Measurements from ENCODE around the gene TMEM17.

- TF ChIP-seq EZH2 (IDR thresholded peaks at IDR 0.05; ENCODE audit: borderline replicate concordance, low read depth, low read length, severe bottlenecking), result no peak
- TF ChIP-seq, protein P1, sequence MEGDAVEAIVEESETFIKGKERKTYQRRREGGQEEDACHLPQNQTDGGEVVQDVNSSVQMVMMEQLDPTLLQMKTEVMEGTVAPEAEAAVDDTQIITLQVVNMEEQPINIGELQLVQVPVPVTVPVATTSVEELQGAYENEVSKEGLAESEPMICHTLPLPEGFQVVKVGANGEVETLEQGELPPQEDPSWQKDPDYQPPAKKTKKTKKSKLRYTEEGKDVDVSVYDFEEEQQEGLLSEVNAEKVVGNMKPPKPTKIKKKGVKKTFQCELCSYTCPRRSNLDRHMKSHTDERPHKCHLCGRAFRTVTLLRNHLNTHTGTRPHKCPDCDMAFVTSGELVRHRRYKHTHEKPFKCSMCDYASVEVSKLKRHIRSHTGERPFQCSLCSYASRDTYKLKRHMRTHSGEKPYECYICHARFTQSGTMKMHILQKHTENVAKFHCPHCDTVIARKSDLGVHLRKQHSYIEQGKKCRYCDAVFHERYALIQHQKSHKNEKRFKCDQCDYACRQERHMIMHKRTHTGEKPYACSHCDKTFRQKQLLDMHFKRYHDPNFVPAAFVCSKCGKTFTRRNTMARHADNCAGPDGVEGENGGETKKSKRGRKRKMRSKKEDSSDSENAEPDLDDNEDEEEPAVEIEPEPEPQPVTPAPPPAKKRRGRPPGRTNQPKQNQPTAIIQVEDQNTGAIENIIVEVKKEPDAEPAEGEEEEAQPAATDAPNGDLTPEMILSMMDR (IDR thresholded peaks at IDR 0.05; ENCODE audit: borderline replicate concordance, extremely low read depth, low read length, poor library complexity, severe bottlenecking), result no peak
These were observed 32.8 kb upstream of the TMEM17 start for GRCh38 chr2:62538756-62539155.
